Measurements from ENCODE around the gene CDK6.

CDK6 gene

DNA sequence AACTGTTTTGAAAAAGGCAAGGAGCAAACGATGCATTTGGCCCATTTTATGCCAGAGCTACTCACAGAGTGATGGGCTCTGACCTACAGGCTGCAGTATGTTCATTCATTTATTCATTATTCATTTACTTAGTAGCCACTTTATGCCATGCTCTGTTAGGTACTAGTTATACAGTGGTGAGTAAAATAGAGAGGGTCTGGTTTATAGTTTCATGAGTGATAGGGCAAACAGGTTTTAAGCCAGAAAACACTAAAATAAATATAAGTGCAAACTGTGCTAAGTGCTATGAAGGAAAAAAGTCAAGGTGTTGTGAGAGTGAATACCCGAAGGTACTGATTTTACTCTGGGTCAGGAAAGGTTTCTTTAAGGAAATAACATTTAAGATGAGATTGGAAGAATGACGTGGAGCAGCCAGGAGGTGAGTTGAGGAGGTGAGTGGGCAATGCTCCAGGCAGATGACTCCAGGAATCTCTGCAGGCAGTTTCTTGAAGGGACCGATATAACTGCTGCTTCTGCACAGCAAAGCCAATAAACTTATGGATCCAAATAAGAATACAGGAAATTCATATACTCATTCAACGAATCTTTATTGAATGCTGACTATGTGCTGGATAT is 189.3 kb downstream of the CDK6 start:
- ChIA-PET CTCF (interaction anchor here (0.8 kb wide), 1 partner anchor 72 kb away, joined by 3 read pairs; no protein-coding TSS in a partner anchor), POLR2A (no interaction called here)
- DNase-seq (ENCODE audit: extremely low spot score): no peak
- TF ChIP-seq, protein P1, sequence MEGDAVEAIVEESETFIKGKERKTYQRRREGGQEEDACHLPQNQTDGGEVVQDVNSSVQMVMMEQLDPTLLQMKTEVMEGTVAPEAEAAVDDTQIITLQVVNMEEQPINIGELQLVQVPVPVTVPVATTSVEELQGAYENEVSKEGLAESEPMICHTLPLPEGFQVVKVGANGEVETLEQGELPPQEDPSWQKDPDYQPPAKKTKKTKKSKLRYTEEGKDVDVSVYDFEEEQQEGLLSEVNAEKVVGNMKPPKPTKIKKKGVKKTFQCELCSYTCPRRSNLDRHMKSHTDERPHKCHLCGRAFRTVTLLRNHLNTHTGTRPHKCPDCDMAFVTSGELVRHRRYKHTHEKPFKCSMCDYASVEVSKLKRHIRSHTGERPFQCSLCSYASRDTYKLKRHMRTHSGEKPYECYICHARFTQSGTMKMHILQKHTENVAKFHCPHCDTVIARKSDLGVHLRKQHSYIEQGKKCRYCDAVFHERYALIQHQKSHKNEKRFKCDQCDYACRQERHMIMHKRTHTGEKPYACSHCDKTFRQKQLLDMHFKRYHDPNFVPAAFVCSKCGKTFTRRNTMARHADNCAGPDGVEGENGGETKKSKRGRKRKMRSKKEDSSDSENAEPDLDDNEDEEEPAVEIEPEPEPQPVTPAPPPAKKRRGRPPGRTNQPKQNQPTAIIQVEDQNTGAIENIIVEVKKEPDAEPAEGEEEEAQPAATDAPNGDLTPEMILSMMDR (IDR thresholded peaks at IDR 0.05; ENCODE audit: control extremely low read depth, extremely low read depth, low read depth, missing control alignments): no peak

DNA sequence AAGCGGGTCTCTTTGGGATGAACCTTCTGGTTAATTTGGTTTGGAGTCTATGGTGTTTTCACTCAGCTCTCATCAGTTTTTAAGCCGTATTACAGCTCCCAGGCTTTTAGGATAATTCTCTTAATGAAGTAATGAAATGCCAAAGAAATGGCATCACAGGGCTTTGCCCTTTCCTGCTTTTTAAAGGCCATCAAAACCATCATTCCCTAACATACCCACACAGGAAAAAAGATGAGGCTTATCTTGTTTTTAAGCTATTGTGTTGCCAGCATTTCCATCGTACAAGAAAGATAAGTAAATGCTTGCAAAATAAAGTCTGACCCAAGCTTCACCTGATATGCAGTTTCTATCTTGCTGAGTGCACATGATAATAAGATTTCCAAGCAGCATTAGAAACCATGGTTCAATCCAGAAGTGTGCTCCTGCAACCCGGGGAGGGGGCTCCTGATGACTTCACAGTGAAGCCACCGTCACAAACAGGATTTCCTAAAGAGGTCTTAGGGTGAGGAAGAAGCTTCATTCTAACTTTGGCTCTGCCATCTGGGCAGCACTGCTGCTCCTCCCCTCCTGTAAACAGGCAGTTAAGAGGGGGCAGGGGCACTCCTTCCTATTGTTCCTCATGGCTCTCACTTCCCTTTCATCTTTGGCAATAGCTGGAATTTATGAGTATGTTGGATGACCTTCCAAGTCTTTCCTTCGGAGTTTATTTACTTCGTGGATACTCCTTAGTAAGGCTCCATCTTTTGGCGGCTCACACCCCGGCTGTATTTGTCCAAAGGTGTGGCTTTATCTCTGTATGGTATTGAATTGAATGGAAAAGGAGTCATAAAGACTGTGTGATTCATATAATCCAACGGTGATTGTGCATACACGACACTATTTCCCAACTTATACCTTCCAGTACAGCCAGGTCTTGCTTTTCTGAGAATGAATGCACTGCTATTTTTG is 191.0 kb downstream of the CDK6 start:
- ChIA-PET POLR2A (no interaction called here), CTCF (interaction anchor here (1.0 to 2.0 kb wide), 6 partner anchors 8 to 187 kb away, joined by 3 to 10 read pairs (median 4); no protein-coding TSS in a partner anchor)
- DNase-seq (ENCODE audit: extremely low spot score): no peak

DNA sequence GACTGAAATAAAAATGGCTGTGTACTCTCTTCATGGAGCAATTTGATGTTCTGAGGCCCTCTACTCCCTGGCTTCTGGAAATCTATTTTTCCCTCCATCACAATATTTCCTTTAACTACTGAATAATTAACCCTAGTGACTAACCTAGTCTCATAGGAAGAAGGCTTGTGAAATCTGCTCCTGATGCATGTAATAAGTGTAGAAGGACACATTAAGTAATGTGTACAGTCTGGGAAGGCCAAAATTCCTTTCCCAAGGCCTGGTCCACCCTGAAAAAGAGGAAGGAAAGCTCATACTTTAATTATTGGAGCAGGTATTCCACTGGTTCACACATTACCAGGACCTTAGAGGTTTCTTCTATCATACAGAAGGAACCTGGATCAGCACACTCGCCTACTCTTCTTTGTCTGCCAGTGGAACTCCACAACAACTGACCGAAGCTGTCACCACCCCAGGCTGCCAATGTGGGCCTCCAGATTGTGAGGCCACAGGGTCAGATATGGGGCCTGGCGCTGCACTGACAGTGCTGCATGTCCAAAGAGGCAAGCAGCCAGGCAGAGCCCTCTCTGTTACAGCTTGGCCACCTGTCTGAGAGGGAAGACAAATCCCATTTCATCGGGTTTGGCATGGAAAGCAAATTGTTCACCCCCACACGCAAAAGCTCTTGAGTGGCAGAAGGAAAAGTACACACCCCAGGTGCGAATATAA is 191.8 kb downstream of the CDK6 start:
- DNase-seq (ENCODE audit: extremely low spot score): no peak
- ChIA-PET POLR2A (no interaction called here), CTCF (interaction anchor here (0.8 to 3.4 kb wide), 6 partner anchors 9 to 24 kb away, joined by 3 to 12 read pairs (median 6); no protein-coding TSS in a partner anchor)
- TF ChIP-seq, protein P1 (IDR thresholded peaks at IDR 0.05; ENCODE audit: control extremely low read depth, extremely low read depth, low read depth, missing control alignments): no peak

More for the DNA sequence above, 191.0 kb downstream of the CDK6 start:
- TF ChIP-seq, protein P1 (IDR thresholded peaks at IDR 0.05; ENCODE audit: control extremely low read depth, extremely low read depth, low read depth, missing control alignments): no peak

DNA sequence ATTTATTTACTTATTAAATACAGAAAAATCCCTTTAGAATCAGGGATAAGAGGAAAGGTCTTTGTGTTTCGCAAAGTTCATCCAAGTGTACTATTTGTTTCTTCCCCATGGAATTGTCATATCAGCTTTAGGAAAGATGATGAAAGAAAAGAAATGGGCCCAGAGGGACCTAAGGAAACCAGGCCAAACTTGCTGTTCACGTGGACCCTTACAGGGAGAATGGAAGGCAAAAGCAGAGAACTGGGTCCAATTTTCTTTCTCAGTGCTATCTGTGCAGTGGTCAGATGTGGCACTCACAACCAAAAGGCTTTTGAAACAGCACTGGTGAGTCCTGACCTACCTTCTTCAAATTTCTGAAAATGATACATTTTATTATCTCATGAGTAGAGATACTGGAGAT is 192.6 kb downstream of the CDK6 start:
- CTCF ChIA-PET: interaction anchor here (0.8 to 3.4 kb wide), 5 partner anchors 11 to 47 kb away, joined by 3 to 12 read pairs (median 5); no protein-coding TSS in a partner anchor
- no peak for DNase-seq (ENCODE audit: extremely low spot score)
- POLR2A ChIA-PET: interaction anchor here (0.5 kb wide), 1 partner anchor 11 kb away, joined by 5 read pairs; no protein-coding TSS in a partner anchor
- TF ChIP-seq, protein P1 (IDR thresholded peaks at IDR 0.05; ENCODE audit: control extremely low read depth, extremely low read depth, low read depth, missing control alignments): no peak

DNA sequence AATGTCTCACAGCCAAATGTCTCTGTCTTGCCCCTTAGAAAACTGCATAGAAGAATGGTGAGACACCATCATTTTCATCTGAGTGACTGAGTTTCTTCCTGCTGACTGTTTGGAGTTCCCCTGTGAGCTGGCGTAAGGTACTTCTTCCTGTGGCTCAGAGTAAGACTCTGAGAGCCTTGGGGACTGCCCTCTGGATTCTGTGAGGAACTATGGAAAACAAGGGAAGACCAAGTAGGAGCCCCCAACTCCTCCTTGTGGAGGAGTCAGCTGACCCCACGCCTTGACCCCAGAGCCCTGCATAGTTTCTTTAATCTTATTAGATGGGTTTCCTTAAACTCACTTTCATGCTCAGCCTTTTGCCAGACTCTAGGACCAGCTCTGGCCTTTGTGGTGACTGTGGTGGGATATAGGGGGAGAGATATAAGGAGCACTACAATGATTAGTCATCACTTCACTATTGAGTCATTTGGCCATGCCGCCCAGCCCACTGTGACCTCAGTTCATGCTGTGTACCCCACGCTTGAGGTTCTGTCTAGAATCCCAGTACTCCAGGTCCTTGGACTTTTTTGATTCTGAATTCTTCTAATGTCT is 194.4 kb downstream of the CDK6 start:
- CTCF ChIA-PET: interaction anchor here (1.0 to 3.4 kb wide), 6 partner anchors 9 to 49 kb away, joined by 3 to 12 read pairs (median 4); no protein-coding TSS in a partner anchor
- DNase-seq (ENCODE audit: extremely low spot score): no peak
- TF ChIP-seq, protein P1 (IDR thresholded peaks at IDR 0.05; ENCODE audit: control extremely low read depth, extremely low read depth, low read depth, missing control alignments): no peak
- POLR2A ChIA-PET: no interaction called here

Measured in GM10248 (cell line).